Measurements from ENCODE around the gene ANKRD33B. TPM values are rescaled to one million over a fixed set of nuclear protein-coding genes. Genes with fewer than 3 reads are reported as not detected.
"Not testable (repeated sequence)": the region's sequence is repeated elsewhere in the genome, so short reads cannot be mapped to it uniquely, and the experiment has no call there.

ANKRD33B gene
- total RNA-seq, 1 donor from 2014 or later: 2.9 TPM

- no peak for DNase-seq
- no peak for ATAC-seq (ENCODE audit: poor library complexity)
- intact Hi-C loops (cut with DNase I): no loop called here
Observed at GRCh38 chr5:10623305-10623910, 59.5 kb downstream of the ANKRD33B start.

GRCh38 chr5:10624206-10624605, 60.3 kb downstream of the ANKRD33B start:
- intact Hi-C loops (cut with DNase I): no loop called here
- no peak for DNase-seq
- ATAC-seq (ENCODE audit: poor library complexity): no peak

- ATAC-seq (ENCODE audit: poor library complexity): no peak
- DNase-seq: no peak
- intact Hi-C loops (cut with DNase I): no loop called here
Observed at GRCh38 chr5:10624679-10625078, 60.8 kb downstream of the ANKRD33B start.

GRCh38 chr5:10625700-10626472, 62.0 kb downstream of the ANKRD33B start:
- intact Hi-C loops (cut with DNase I): no loop called here
- DNase-seq (no peak), ATAC-seq (ENCODE audit: poor library complexity) (peak; percentile 6)

- DNase-seq (no peak), ATAC-seq (ENCODE audit: poor library complexity) (no peak)
- intact Hi-C loops (cut with DNase I): loop anchor here (1.0 kb wide), 1 partner anchor 173 kb away; no protein-coding TSS in a partner anchor
Observed at GRCh38 chr5:10626473-10627013, 62.7 kb downstream of the ANKRD33B start.

GRCh38 chr5:10627160-10627701, 63.4 kb downstream of the ANKRD33B start:
- ATAC-seq (ENCODE audit: poor library complexity) (peak; percentile 7), DNase-seq (no peak)
- intact Hi-C loops (cut with DNase I): loop anchor here (1.0 kb wide), 1 partner anchor 174 kb away; no protein-coding TSS in a partner anchor

GRCh38 chr5:10628601-10629000, 64.7 kb downstream of the ANKRD33B start:
- no peak for DNase-seq
- intact Hi-C loops (cut with DNase I): no loop called here
- no peak for ATAC-seq (ENCODE audit: poor library complexity)

- ATAC-seq (ENCODE audit: poor library complexity) (no peak), DNase-seq (no peak)
- intact Hi-C loops (cut with DNase I): no loop called here
Observed at GRCh38 chr5:10629682-10630081, 65.8 kb downstream of the ANKRD33B start.

- no peak for DNase-seq
- intact Hi-C loops (cut with DNase I): no loop called here
Observed at GRCh38 chr5:10630126-10630525, 66.3 kb downstream of the ANKRD33B start.

GRCh38 chr5:10630744-10631143, 66.9 kb downstream of the ANKRD33B start:
- ATAC-seq (ENCODE audit: poor library complexity); DNase-seq; intact Hi-C loops (cut with DNase I): not testable (repeated sequence)

More at GRCh38 chr5:10630126-10630525, 66.3 kb downstream of the ANKRD33B start:
- no peak for ATAC-seq (ENCODE audit: poor library complexity)

- ATAC-seq (ENCODE audit: poor library complexity): no peak
Observed at GRCh38 chr5:10631316-10631996, 67.6 kb downstream of the ANKRD33B start.

GRCh38 chr5:10632110-10632761, 68.4 kb downstream of the ANKRD33B start:
- intact Hi-C loops (cut with DNase I): no loop called here
- DNase-seq (no peak), ATAC-seq (ENCODE audit: poor library complexity) (no peak)

More at GRCh38 chr5:10631316-10631996, 67.6 kb downstream of the ANKRD33B start:
- intact Hi-C loops (cut with DNase I): no loop called here
- DNase-seq: no peak

- no peak for ATAC-seq (ENCODE audit: poor library complexity)
- intact Hi-C loops (cut with DNase I): no loop called here
- no peak for DNase-seq
Observed at GRCh38 chr5:10633271-10634049, 69.6 kb downstream of the ANKRD33B start.

- no peak for DNase-seq
- no peak for ATAC-seq (ENCODE audit: poor library complexity)
Observed at GRCh38 chr5:10634050-10634449, 70.2 kb downstream of the ANKRD33B start.

GRCh38 chr5:10634562-10634961, 70.7 kb downstream of the ANKRD33B start:
- intact Hi-C loops (cut with DNase I): no loop called here

More at GRCh38 chr5:10634050-10634449, 70.2 kb downstream of the ANKRD33B start:
- intact Hi-C loops (cut with DNase I): no loop called here

GRCh38 chr5:10635257-10635866, 71.5 kb downstream of the ANKRD33B start:
- intact Hi-C loops (cut with DNase I): no loop called here
- ATAC-seq (ENCODE audit: poor library complexity) (no peak), DNase-seq (no peak)

More at GRCh38 chr5:10634562-10634961, 70.7 kb downstream of the ANKRD33B start:
- DNase-seq (no peak), ATAC-seq (ENCODE audit: poor library complexity) (no peak)

- no peak for ATAC-seq (ENCODE audit: poor library complexity)
Observed at GRCh38 chr5:10635867-10636350, 72.0 kb downstream of the ANKRD33B start.

More at GRCh38 chr5:10635867-10636350, 72.0 kb downstream of the ANKRD33B start:
- DNase-seq: no peak
- intact Hi-C loops (cut with DNase I): no loop called here
